SK-N-SH treated with all-trans-retinoic acid at 6 μM for 48 hours (cell line): ENCODE measurements around the gene AMPH.

ENCODE experiments used
- BACH2 ChIP-seq: fragments of 250-450 bp; sonication (Bioruptor Pico); IDR thresholded peaks from 2 replicates; pipeline ENCODE4 v1.9.0; 2021; ENCODE audit warnings: mild to moderate bottlenecking, borderline replicate concordance
- PATZ1 ChIP-seq: fragments of 250-450 bp; sonication (Bioruptor Pico); IDR thresholded peaks from 2 replicates; pipeline ENCODE4 v1.8.0; 2020; ENCODE audit warnings: mild to moderate bottlenecking, moderate library complexity, borderline replicate concordance
- SNAI2 ChIP-seq: fragments of 250-450 bp; sonication (Bioruptor Pico); IDR thresholded peaks from 2 replicates; pipeline ENCODE4 v1.5.0; 2020; ENCODE audit warnings: mild to moderate bottlenecking, moderate library complexity
- TCF4 ChIP-seq: fragments of 250-450 bp; sonication (Bioruptor Pico); IDR thresholded peaks from 2 replicates; pipeline ENCODE4 v1.8.0; 2021; ENCODE audit warnings: mild to moderate bottlenecking, moderate library complexity, borderline replicate concordance
- ZC3H10 ChIP-seq: fragments of 250-450 bp; sonication (Bioruptor Pico); IDR thresholded peaks from 2 replicates; pipeline ENCODE4 v1.5.1; 2021; ENCODE audit warnings: mild to moderate bottlenecking, moderate library complexity
- ZNF8 ChIP-seq: fragments of 450-650 bp; formaldehyde crosslinking; IDR thresholded peaks from 2 replicates; pipeline ENCODE4 v1.5.0; 2020; ENCODE audit warnings: mild to moderate bottlenecking, moderate library complexity

- no peak for TF ChIP-seq BACH2 (CRISPR knock-in tag)
- TF ChIP-seq ZC3H10 (CRISPR knock-in tag): no peak
- no peak for TF ChIP-seq PATZ1
- TF ChIP-seq TCF4: no peak
- TF ChIP-seq ZNF8 (CRISPR knock-in tag): no peak
- no peak for TF ChIP-seq SNAI2
Observed at GRCh38 chr7:38463277-38464225, 167.6 kb downstream of the AMPH start.
